HepG2 (cell line): ENCODE measurements around the gene IPCEF1. TPM values are rescaled to one million over a fixed set of nuclear protein-coding genes. Genes with fewer than 3 reads are reported as not detected.
"Not testable (repeated sequence)": the region's sequence is repeated elsewhere in the genome, so short reads cannot be mapped to it uniquely, and the experiment has no call there.

Experiments used
- ATAC-seq: fragments of 200-7000 bp; cut with Tn5 transposase; 3 replicates; pipeline ENCODE4 v1.9.1; 2020; ENCODE audit warnings: mild to moderate bottlenecking, moderate library complexity
- BruUV-seq: library from RNA; stranded (reverse); fragments of 400-500 nt; replicated peaks from 2 replicates; lab custom pipeline; 2021; lab: Mats Ljungman, UMichigan
- CTCF ChIA-PET: fragments of 300-600 bp; formaldehyde crosslinking; extraction: SDS; loops from one replicate; lab custom pipeline; 2021; ENCODE audit warnings: low total read pairs, inconsistent platforms, low intra/inter-chr PET ratio; lab: Yijun Ruan, JAX
- POLR2A ChIA-PET: fragments of 350-600 bp; sonication (Branson Sonifier 250); formaldehyde crosslinking; loops from one replicate; lab custom pipeline; 2020; ENCODE audit warnings: antibody characterized with exemption, inconsistent platforms; lab: Yijun Ruan, JAX
- DNase-seq: peaks from one replicate; pipeline ENCODE4 v3.0.0-alpha.2; 2015; ENCODE audit warnings: low spot score
- FAIRE-seq: peaks from 3 replicates; lab custom pipeline; 2011; peaks lifted over from hg19 to GRCh38; lab: Jason Lieb, UNC
- H2AFZ ChIP-seq: one replicate; pipeline ENCODE4 v1.6.1; 2011; ENCODE audit warnings: low read length, inconsistent platforms
- H3K27ac ChIP-seq: fragments of 300-600 bp; 3 replicates; pipeline ENCODE4 v1.8.0; 2011; ENCODE audit warnings: mixed run types, mild to moderate bottlenecking, mixed read lengths, low read length, inconsistent platforms; ENCODE audit not compliant: insufficient read depth; ENCODE audit errors: extremely low read length
- H3K27me3 ChIP-seq, 2 experiments: fragments of 200-600 bp in 1 of 2; 2 replicates in 1 of 2; 3 replicates in 1 of 2; pipeline versions ENCODE4 v1.6.0 to v1.8.0; 2011; ENCODE audit warnings: low read length in 2 of 2, mild to moderate bottlenecking in 2 of 2, moderate library complexity in 2 of 2, inconsistent platforms in 1 of 2; ENCODE audit not compliant: insufficient read depth in 2 of 2, control insufficient read depth in 1 of 2
- H3K36me3 ChIP-seq, 2 experiments: fragments of 200-600 bp in 1 of 2; replicated peaks in 1 of 2; 2 replicates in 1 of 2; 3 replicates in 1 of 2; pipeline versions ENCODE4 v1.5.1 to v1.8.0; 2011; ENCODE audit warnings: low read length in 2 of 2, inconsistent platforms in 1 of 2; ENCODE audit not compliant: insufficient read depth in 2 of 2, control insufficient read depth in 1 of 2
- H3K4me1 ChIP-seq: 2 replicates; pipeline ENCODE4 v1.5.1; 2012; ENCODE audit warnings: low read length, inconsistent platforms; ENCODE audit not compliant: insufficient read depth
- H3K4me2 ChIP-seq: 2 replicates; pipeline ENCODE4 v1.6.0; 2011; ENCODE audit warnings: low read depth, low read length, inconsistent platforms
- H3K4me3 ChIP-seq, 3 experiments: fragments of 200-600 bp in 1 of 3; sonication (generic), shearing (Covaris generic) in 1 of 3; replicated peaks in 1 of 3; 2 replicates each; pipeline ENCODE4 v1.5.1; 2011 to 2016; ENCODE audit warnings: low read length in 3 of 3, inconsistent platforms in 2 of 3, low read depth in 2 of 3, mild to moderate bottlenecking in 2 of 3, control low read depth in 1 of 3, mixed read lengths in 1 of 3; ENCODE audit not compliant: insufficient read depth in 1 of 3
- H3K79me2 ChIP-seq: one replicate; pipeline ENCODE4 v1.6.1; 2011; ENCODE audit warnings: low read length, inconsistent platforms; ENCODE audit not compliant: insufficient read depth
- H3K9ac ChIP-seq: 2 replicates; pipeline ENCODE4 v1.6.0; 2011; ENCODE audit warnings: mild to moderate bottlenecking, low read depth, low read length, inconsistent platforms; ENCODE audit not compliant: insufficient read depth
- H3K9me3 ChIP-seq: 2 replicates; pipeline ENCODE4 v1.5.1; 2012; ENCODE audit warnings: mild to moderate bottlenecking, low read length
- H4K20me1 ChIP-seq: 2 replicates; pipeline ENCODE4 v1.6.0; 2011; ENCODE audit warnings: inconsistent platforms, mild to moderate bottlenecking, low read length, moderate library complexity; ENCODE audit not compliant: insufficient read depth
- CHCHD3 ChIP-seq: sonication (generic); formaldehyde crosslinking; IDR thresholded peaks from 2 replicates; pipeline ENCODE4 v1.8.0; 2022; ENCODE audit warnings: mild to moderate bottlenecking, missing genetic modification reagents, moderate library complexity
- KDM2A ChIP-seq: sonication (generic); formaldehyde crosslinking; IDR thresholded peaks from 2 replicates; pipeline ENCODE4 v1.4.0; 2020; ENCODE audit warnings: low read depth, missing genetic modification reagents, borderline replicate concordance
- KLF9 ChIP-seq: IDR thresholded peaks from 2 replicates; pipeline ENCODE4 v1.6.1; 2016; ENCODE audit warnings: low read depth
- POLR2G ChIP-seq: fragments of 200-400 bp; formaldehyde crosslinking; IDR thresholded peaks from 2 replicates; pipeline ENCODE4 v1.6.1; 2018; ENCODE audit warnings: mild to moderate bottlenecking, low read depth, low read length, moderate library complexity
- RARA ChIP-seq: IDR thresholded peaks from 2 replicates; pipeline ENCODE4 v1.6.1; 2016; ENCODE audit warnings: missing genetic modification reagents, missing compliant biosample characterization
- SNAI1 ChIP-seq: sonication (generic); formaldehyde crosslinking; IDR thresholded peaks from 2 replicates; pipeline ENCODE4 v1.5.0; 2020; ENCODE audit warnings: mild to moderate bottlenecking, missing genetic modification reagents, borderline replicate concordance
- TBP ChIP-seq: sonication (generic); formaldehyde crosslinking; IDR thresholded peaks from 2 replicates; pipeline ENCODE4 v1.5.0; 2020; ENCODE audit warnings: missing genetic modification reagents
- XRCC5 ChIP-seq: fragments of 200-400 bp; formaldehyde crosslinking; optimal IDR thresholded peaks from 2 replicates; pipeline ENCODE3; 2017; ENCODE audit warnings: mild to moderate bottlenecking, low read length
- YEATS2 ChIP-seq: sonication (generic); formaldehyde crosslinking; IDR thresholded peaks from 2 replicates; pipeline ENCODE4 v1.4.0; 2020; ENCODE audit warnings: missing genetic modification reagents, borderline replicate concordance
- ZKSCAN8 ChIP-seq: IDR thresholded peaks from 2 replicates; pipeline ENCODE4 v1.6.1; 2016; ENCODE audit warnings: borderline replicate concordance, missing genetic modification reagents, missing compliant biosample characterization
- ZMAT5 ChIP-seq: sonication (generic); formaldehyde crosslinking; IDR thresholded peaks from 2 replicates; pipeline ENCODE4 v1.5.0; 2020; ENCODE audit warnings: mild to moderate bottlenecking, low read depth, missing genetic modification reagents, borderline replicate concordance
- ZNF101 ChIP-seq: sonication (generic); formaldehyde crosslinking; IDR thresholded peaks from 2 replicates; pipeline ENCODE4 v1.4.0; 2020; ENCODE audit warnings: mild to moderate bottlenecking, low read depth, missing genetic modification reagents, borderline replicate concordance
- ZNF615 ChIP-seq: sonication (generic); formaldehyde crosslinking; IDR thresholded peaks from 2 replicates; pipeline ENCODE4 v1.5.0; 2020; ENCODE audit warnings: mild to moderate bottlenecking, missing genetic modification reagents, borderline replicate concordance
- ZNF639 ChIP-seq: conservative IDR thresholded peaks from 2 replicates; pipeline ENCODE4 v1.6.1; 2018; ENCODE audit warnings: missing genetic modification reagents
- ZNF772 ChIP-seq: sonication (generic); formaldehyde crosslinking; IDR thresholded peaks from 2 replicates; pipeline ENCODE4 v1.5.0; 2020; ENCODE audit warnings: mild to moderate bottlenecking, missing genetic modification reagents
- ZNF782 ChIP-seq: sonication (generic); formaldehyde crosslinking; IDR thresholded peaks from 2 replicates; pipeline ENCODE4 v1.4.0; 2020; ENCODE audit warnings: missing genetic modification reagents, mild to moderate bottlenecking, borderline replicate concordance
- WGBS: methylation state at CpG from one replicate; pipeline ENCODE4 v1.1.6; 2017; ENCODE audit warnings: low lambda C conversion rate; 5-methylcytosine and 5-hydroxymethylcytosine counted together
- in situ Hi-C: cut with HindIII; loops from 2 replicates; pipeline ENCODE4 v1.10.0; 2017; ENCODE audit warnings: low pct_unique_long_range_greater_than_20kb; ENCODE audit not compliant: extremely low pct_ligation_motif_present
- intact Hi-C: fragments of 100-400 bp; cut with micrococcal nuclease; formaldehyde crosslinking; loops from one replicate; pipeline ENCODE4 v1.10.0; 2022; ENCODE audit not compliant: unreplicated experiment
- polyA plus RNA-seq, 8 experiments: library from polyadenylated mRNA; depleted of rRNA in 3 of 8; stranded (reverse) in 7 of 8; unstranded in 1 of 8; fragments of >200 nt; fragmentation: Illumina TruSeq in 4 of 8; extraction: Trizol in 4 of 8; gene quantifications; 2 replicates each; pipeline versions ENCODE4 v1.2.1 to v1.2.3, GENCODE V29; 2011 to 2016; ENCODE audit warnings: low read depth in 4 of 8, missing spikeins in 1 of 8, mixed read lengths in 1 of 8; ENCODE audit not compliant: insufficient read depth in 1 of 8
- total RNA-seq, 5 experiments: library from RNA; depleted of rRNA; stranded (reverse); fragments of >200 nt; fragmentation: Illumina TruSeq; extraction: Trizol; gene quantifications; 2 replicates each; pipeline ENCODE4 v1.2.3, GENCODE V29; 2016; ENCODE audit warnings: low read depth in 1 of 5
- TF ChIP-seq, protein P1 (sequence below): IDR thresholded peaks from 2 replicates; pipeline ENCODE4 v1.6.1; 2016; ENCODE audit warnings: control low read depth
- TF ChIP-seq, protein P2 (sequence below): sonication (generic); formaldehyde crosslinking; IDR thresholded peaks from 2 replicates; pipeline ENCODE4 v1.5.0; 2020; ENCODE audit warnings: missing genetic modification reagents, mild to moderate bottlenecking, borderline replicate concordance

IPCEF1 gene
- total and polyA plus RNA-seq, 2 of the 13 experiments (the other 11 are each of a cell fraction or from before 2014, with no cell fraction given), result 0.03 TPM; not detected in 1

- H4K20me1 ChIP-seq, result no peaks in the 10 kb centered on the region
- H3K79me2 ChIP-seq, result no peaks in the 10 kb centered on the region
- peaks cover 0 to 30% of the 10 kb centered on the region in 2 experiments; a peak in 2 of 5 replicates for H3K27me3 ChIP-seq
- H3K36me3 ChIP-seq, result no peaks in the 10 kb centered on the region
- in situ Hi-C loops, result no loop called here
- no peaks in the 10 kb centered on the region for H3K4me1 ChIP-seq
- BruUV-seq, result no TSS peak
- ATAC-seq, result no peak
- TF ChIP-seq ZNF772 (CRISPR knock-in tag) (no peak), XRCC5 (no peak), ZNF101 (no peak), RARA (no peak), ZNF615 (CRISPR knock-in tag) (no peak), ZNF639 (no peak), KLF9 (CRISPR knock-in tag) (no peak), SNAI1 (CRISPR knock-in tag) (no peak), YEATS2 (CRISPR knock-in tag) (no peak), KDM2A (CRISPR knock-in tag) (no peak), ZNF782 (CRISPR knock-in tag) (no peak), ZMAT5 (no peak), ZKSCAN8 (CRISPR knock-in tag) (no peak), POLR2G (no peak), CHCHD3 (CRISPR knock-in tag) (no peak), TBP (CRISPR knock-in tag) (no peak)
- TF ChIP-seq, protein P1, sequence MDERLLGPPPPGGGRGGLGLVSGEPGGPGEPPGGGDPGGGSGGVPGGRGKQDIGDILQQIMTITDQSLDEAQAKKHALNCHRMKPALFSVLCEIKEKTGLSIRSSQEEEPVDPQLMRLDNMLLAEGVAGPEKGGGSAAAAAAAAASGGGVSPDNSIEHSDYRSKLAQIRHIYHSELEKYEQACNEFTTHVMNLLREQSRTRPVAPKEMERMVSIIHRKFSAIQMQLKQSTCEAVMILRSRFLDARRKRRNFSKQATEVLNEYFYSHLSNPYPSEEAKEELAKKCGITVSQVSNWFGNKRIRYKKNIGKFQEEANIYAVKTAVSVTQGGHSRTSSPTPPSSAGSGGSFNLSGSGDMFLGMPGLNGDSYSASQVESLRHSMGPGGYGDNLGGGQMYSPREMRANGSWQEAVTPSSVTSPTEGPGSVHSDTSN (CRISPR knock-in tag), result no peak
- TF ChIP-seq, protein P2, sequence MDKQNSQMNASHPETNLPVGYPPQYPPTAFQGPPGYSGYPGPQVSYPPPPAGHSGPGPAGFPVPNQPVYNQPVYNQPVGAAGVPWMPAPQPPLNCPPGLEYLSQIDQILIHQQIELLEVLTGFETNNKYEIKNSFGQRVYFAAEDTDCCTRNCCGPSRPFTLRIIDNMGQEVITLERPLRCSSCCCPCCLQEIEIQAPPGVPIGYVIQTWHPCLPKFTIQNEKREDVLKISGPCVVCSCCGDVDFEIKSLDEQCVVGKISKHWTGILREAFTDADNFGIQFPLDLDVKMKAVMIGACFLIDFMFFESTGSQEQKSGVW (CRISPR knock-in tag), result no peak
- no peak overlapping the region for H3K4me2 ChIP-seq
- H3K9ac ChIP-seq, result no peak overlapping the region
- WGBS, result 38% methylated on average over 8 of the region's 8 CpGs
- FAIRE-seq, result no peak
- no peak overlapping the region for H3K27ac ChIP-seq
- no peak overlapping the region for H3K4me3 ChIP-seq
- no peaks in the 10 kb centered on the region for H3K9me3 ChIP-seq
- no peak overlapping the region for H2AFZ ChIP-seq
- CTCF ChIA-PET, result no interaction called here
- intact Hi-C loops, result no loop called here
- DNase-seq, result no peak
- POLR2A ChIA-PET, result no interaction called here
These were observed 115.0 kb downstream of the IPCEF1 start for GRCh38 chr6:154241581-154241980.

DNA sequence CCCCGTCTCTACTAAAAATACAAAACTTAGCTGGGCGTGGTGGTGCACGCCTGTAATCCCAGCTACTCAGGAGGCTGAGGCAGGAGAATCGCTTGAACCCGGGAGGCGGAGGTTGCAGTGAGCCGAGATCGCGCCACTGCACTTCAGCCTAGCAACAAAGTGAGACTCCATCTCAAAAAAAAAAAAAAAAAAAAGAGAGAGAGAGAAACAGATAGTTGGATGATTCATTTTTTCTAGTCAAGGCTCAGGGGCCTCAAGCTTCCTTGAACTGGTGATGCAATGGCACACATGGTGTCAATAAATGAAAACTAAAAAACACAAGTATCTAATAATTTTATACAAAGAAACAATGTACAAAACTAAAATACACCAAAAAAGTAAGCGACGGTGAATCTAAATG lies 115.5 kb downstream of the IPCEF1 start:
- H3K36me3 ChIP-seq, H3K4me2 ChIP-seq, DNase-seq, H3K9ac ChIP-seq, FAIRE-seq, BruUV-seq, H2AFZ ChIP-seq, ATAC-seq, H3K4me3 ChIP-seq, H3K79me2 ChIP-seq, H3K4me1 ChIP-seq, POLR2A ChIA-PET, H3K27ac ChIP-seq, CTCF ChIA-PET, in situ Hi-C loops, H3K9me3 ChIP-seq, intact Hi-C loops, H4K20me1 ChIP-seq: not testable (repeated sequence)
- 55% methylated on average over 11 of the region's 11 CpGs for WGBS
- H3K27me3 ChIP-seq, result peaks cover 0 to 28% of the 10 kb centered on the region in 2 experiments; a peak in 2 of 5 replicates
